IMR-90 (cell line): ENCODE data around the gene FAH.

Experiments
- CEBPB ChIP-seq: IDR thresholded peaks from 2 replicates; pipeline ENCODE4 v1.6.1; 2012; ENCODE audit warnings: low read depth, low read length, improper control_type of control experiment
- CTCF ChIP-seq: conservative IDR thresholded peaks from 2 replicates; pipeline ENCODE4 v1.5.1; 2012; ENCODE audit warnings: mild to moderate bottlenecking, low read depth, low read length, improper control_type of control experiment
- FOS ChIP-seq: fragments of 150-350 bp; IDR thresholded peaks from 2 replicates; pipeline ENCODE4 v1.6.1; 2016; ENCODE audit warnings: low read depth, low read length
- POLR2A ChIP-seq: IDR thresholded peaks from 2 replicates; pipeline ENCODE4 v1.6.1; 2012; ENCODE audit warnings: mild to moderate bottlenecking, low read depth, low read length
- RAD21 ChIP-seq: IDR thresholded peaks from 2 replicates; pipeline ENCODE4 v1.6.1; 2012; ENCODE audit warnings: low read length, improper control_type of control experiment
- RCOR1 ChIP-seq: IDR thresholded peaks from 2 replicates; pipeline ENCODE4 v1.6.1; 2012; ENCODE audit warnings: mild to moderate bottlenecking, low read length, improper control_type of control experiment; ENCODE audit not compliant: insufficient replicate concordance
- RFX5 ChIP-seq: IDR thresholded peaks from 2 replicates; pipeline ENCODE4 v1.8.0; 2012; ENCODE audit warnings: low read depth, mild to moderate bottlenecking, low read length, moderate library complexity
- USF2 ChIP-seq: fragments of 150-350 bp; IDR thresholded peaks from 2 replicates; pipeline ENCODE4 v1.6.1; 2017; ENCODE audit warnings: mild to moderate bottlenecking, antibody characterized with exemption, low read length, low read depth

GRCh38 chr15:80105193-80105592 is 47.6 kb upstream of the FAH start:
- TF ChIP-seq RAD21 (no peak), CTCF (no peak), POLR2A (no peak), RCOR1 (no peak), FOS (no peak), RFX5 (no peak), CEBPB (no peak), USF2 (no peak)
